Keratinocyte (primary cell): ENCODE data around the gene GAP43.

Source experiments
- EZH2 ChIP-seq: IDR thresholded peaks from one replicate; pipeline ENCODE4 v1.6.1; 2012; ENCODE audit warnings: inconsistent platforms, mild to moderate bottlenecking, low read length, moderate library complexity
- TF ChIP-seq, protein P1 (sequence below), 3 experiments: IDR thresholded peaks in 1 of 3; conservative IDR thresholded peaks in 1 of 3; optimal IDR thresholded peaks in 1 of 3; 2 replicates in 2 of 3; 3 replicates in 1 of 3; pipeline versions ENCODE3 to v1.5.1; 2011; ENCODE audit warnings: low read length in 3 of 3, mild to moderate bottlenecking in 3 of 3, moderate library complexity in 2 of 3, control low read depth in 1 of 3, inconsistent platforms in 1 of 3; ENCODE audit not compliant: insufficient read depth in 2 of 3; ENCODE audit errors: extremely low read depth in 1 of 3

DNA sequence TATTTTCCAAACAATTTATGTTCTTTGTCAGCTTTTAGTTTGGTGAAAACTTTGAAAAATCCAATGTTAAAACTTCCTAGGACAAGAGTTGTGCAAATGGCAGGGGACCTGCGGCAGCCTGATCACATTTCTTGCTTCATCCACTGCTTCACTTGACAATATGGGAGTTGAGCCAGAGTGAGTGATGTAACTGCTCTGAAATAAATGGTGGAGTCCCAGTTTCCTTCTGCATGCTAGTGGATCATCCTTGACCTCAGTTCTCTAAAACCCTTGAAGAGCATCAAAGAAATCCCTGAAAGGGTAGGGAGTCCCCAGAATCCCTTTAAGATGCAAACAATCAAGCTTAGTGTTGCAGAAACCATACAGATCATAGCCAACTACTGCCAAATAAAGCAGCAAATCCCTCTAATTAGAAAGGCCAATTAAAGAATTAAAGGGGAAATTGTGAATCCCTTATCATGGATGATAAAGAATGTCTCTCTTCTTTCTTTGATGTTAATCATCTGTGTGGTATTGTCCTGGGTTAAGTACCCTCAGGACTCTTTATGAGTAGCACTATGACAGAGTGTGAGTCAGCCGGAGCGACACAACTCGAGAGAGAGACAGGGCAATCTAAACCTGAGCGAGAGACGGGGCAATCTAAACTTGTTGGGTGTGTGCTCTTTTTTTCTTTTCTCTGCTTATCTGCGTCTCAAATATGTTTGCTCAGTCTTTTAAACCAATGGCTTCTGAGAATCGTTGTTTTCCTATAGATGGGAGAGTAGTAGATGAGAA is 41.8 kb upstream of the GAP43 start:
- TF ChIP-seq, protein P1, sequence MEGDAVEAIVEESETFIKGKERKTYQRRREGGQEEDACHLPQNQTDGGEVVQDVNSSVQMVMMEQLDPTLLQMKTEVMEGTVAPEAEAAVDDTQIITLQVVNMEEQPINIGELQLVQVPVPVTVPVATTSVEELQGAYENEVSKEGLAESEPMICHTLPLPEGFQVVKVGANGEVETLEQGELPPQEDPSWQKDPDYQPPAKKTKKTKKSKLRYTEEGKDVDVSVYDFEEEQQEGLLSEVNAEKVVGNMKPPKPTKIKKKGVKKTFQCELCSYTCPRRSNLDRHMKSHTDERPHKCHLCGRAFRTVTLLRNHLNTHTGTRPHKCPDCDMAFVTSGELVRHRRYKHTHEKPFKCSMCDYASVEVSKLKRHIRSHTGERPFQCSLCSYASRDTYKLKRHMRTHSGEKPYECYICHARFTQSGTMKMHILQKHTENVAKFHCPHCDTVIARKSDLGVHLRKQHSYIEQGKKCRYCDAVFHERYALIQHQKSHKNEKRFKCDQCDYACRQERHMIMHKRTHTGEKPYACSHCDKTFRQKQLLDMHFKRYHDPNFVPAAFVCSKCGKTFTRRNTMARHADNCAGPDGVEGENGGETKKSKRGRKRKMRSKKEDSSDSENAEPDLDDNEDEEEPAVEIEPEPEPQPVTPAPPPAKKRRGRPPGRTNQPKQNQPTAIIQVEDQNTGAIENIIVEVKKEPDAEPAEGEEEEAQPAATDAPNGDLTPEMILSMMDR (optimal IDR thresholded peaks at IDR 0.05 in 1 of 3, IDR thresholded peaks at IDR 0.05 in 1 of 3, conservative IDR thresholded peaks at IDR 0.05 in 1 of 3; ENCODE audit: extremely low read depth in 1 of 3, insufficient read depth in 2 of 3, low read length in 3 of 3): no peak
- TF ChIP-seq EZH2: no peak
